K562 (cell line): ENCODE data around the gene C19orf67.

Experiments
- CREB1 ChIP-seq, 2 experiments: sonication (generic) in 1 of 2; formaldehyde crosslinking in 1 of 2; IDR thresholded peaks; 2 replicates each; pipeline versions ENCODE4 v1.6.1 to v1.8.0; 2012 to 2022; ENCODE audit warnings: inconsistent platforms in 1 of 2, mild to moderate bottlenecking in 1 of 2, missing genetic modification reagents in 1 of 2, moderate library complexity in 1 of 2
- EGR1 ChIP-seq: fragments of 450-650 bp; conservative IDR thresholded peaks from 2 replicates; pipeline ENCODE4 v1.6.1; 2017; ENCODE audit warnings: mild to moderate bottlenecking
- EP300 ChIP-seq: IDR thresholded peaks from 2 replicates; pipeline ENCODE4 v1.6.1; 2012; ENCODE audit warnings: low read length, improper control_type of control experiment
- GMEB1 ChIP-seq: fragments of 250-450 bp; sonication (Bioruptor Pico); IDR thresholded peaks from 2 replicates; pipeline ENCODE4 v1.4.0; 2020; ENCODE audit warnings: mild to moderate bottlenecking
- HOMEZ ChIP-seq: fragments of 250-450 bp; sonication (Bioruptor Pico); IDR thresholded peaks from 2 replicates; pipeline ENCODE4 v1.4.0; 2020; ENCODE audit warnings: mild to moderate bottlenecking, moderate library complexity
- NBN ChIP-seq: fragments of 450-650 bp; IDR thresholded peaks from 2 replicates; pipeline ENCODE4 v1.6.1; 2016; ENCODE audit warnings: low read depth, mild to moderate bottlenecking
- NELFE ChIP-seq: IDR thresholded peaks from 2 replicates; pipeline ENCODE4 v1.6.1; 2011; ENCODE audit warnings: mild to moderate bottlenecking; ENCODE audit not compliant: insufficient read depth, insufficient read length
- SNIP1 ChIP-seq: fragments of 450-650 bp; IDR thresholded peaks from 2 replicates; pipeline ENCODE4 v1.7.1; 2017; ENCODE audit warnings: low read depth, mild to moderate bottlenecking
- ZKSCAN3 ChIP-seq: fragments of 250-450 bp; sonication (Bioruptor Pico); IDR thresholded peaks from 2 replicates; pipeline ENCODE4 v1.4.0; 2020
- ZNF12 ChIP-seq: sonication (generic); formaldehyde crosslinking; IDR thresholded peaks from 2 replicates; pipeline ENCODE4 v1.4.0; 2020; ENCODE audit warnings: mild to moderate bottlenecking, missing genetic modification reagents
- ZNF224 ChIP-seq: sonication (generic); formaldehyde crosslinking; IDR thresholded peaks from 2 replicates; pipeline ENCODE4 v1.8.0; 2022; ENCODE audit warnings: mild to moderate bottlenecking, missing genetic modification reagents
- TF ChIP-seq, protein P1 (sequence below), 3 experiments: IDR thresholded peaks in 2 of 3; conservative IDR thresholded peaks in 1 of 3; 2 replicates each; pipeline ENCODE4 v1.5.1; 2011 to 2012; ENCODE audit warnings: low read length in 3 of 3, mild to moderate bottlenecking in 3 of 3, control low read depth in 2 of 3, improper control_type of control experiment in 1 of 3, inconsistent platforms in 1 of 3, low read depth in 1 of 3, mixed read lengths in 1 of 3, moderate library complexity in 1 of 3; ENCODE audit not compliant: insufficient read depth in 2 of 3
- TF ChIP-seq, protein P2 (sequence below): IDR thresholded peaks from 2 replicates; pipeline ENCODE4 v1.6.1; 2016; ENCODE audit warnings: missing genetic modification characterization, missing compliant biosample characterization

DNA sequence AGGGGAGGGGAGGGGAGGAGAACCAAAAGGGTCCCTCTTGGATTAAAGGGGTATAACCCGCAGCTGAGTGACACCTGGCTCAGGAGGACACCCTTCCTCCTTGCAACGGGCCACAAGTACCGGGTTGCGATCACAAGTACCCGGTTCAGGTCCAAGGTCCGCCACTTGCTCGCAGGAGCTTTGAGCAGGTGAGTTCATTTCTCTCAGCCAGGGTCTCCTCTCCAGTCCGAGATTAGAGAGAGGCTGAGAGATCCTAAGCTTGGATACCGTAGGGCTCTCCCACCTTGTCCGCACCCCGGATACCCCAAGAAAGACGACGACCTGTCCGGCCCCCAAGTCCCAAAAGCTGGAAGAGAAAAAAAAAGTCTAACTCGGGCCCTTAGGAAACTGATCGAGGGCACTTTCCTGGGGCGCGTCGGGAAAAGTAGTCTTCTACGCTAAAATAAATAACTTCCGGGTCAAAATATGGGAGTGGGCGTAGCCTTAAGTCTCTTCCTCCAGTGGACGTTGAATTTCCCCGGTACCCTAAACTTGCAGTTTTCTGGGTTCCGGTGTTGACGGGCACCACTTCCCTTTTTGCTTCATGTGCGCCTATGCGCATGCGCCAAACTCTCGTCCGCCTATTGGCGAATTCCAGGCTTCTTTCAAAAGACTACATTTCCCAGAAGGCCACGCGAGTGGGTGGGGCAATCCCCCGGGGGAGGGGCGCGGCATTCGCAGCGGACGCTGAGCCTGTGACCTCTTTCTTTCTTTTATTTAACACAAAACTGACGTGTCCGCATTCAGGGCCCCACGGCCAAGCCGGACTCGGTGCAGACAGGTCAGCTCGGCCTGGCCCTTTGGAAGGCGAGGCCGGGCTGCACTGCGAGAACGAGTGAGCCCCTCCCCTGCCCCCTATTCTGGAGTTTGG lies 4.4 kb downstream of the C19orf67 start:
- TF ChIP-seq EGR1, result peak; percentile 75
- TF ChIP-seq, protein P1, sequence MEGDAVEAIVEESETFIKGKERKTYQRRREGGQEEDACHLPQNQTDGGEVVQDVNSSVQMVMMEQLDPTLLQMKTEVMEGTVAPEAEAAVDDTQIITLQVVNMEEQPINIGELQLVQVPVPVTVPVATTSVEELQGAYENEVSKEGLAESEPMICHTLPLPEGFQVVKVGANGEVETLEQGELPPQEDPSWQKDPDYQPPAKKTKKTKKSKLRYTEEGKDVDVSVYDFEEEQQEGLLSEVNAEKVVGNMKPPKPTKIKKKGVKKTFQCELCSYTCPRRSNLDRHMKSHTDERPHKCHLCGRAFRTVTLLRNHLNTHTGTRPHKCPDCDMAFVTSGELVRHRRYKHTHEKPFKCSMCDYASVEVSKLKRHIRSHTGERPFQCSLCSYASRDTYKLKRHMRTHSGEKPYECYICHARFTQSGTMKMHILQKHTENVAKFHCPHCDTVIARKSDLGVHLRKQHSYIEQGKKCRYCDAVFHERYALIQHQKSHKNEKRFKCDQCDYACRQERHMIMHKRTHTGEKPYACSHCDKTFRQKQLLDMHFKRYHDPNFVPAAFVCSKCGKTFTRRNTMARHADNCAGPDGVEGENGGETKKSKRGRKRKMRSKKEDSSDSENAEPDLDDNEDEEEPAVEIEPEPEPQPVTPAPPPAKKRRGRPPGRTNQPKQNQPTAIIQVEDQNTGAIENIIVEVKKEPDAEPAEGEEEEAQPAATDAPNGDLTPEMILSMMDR (IDR thresholded peaks at IDR 0.05 in 2 of 3, conservative IDR thresholded peaks at IDR 0.05 in 1 of 3; ENCODE audit: insufficient read depth in 2 of 3, low read depth in 1 of 3, low read length in 3 of 3), result no peak; a peak in 1 of 6 replicates
- TF ChIP-seq NELFE, result no peak
- TF ChIP-seq NBN, result no peak
- TF ChIP-seq ZNF224 (CRISPR knock-in tag), result no peak
- peak; percentile 67 for TF ChIP-seq CREB1 (IDR thresholded peaks at IDR 0.05)
- peak; percentile 75; the same call in 1 of the 2 replicates for TF ChIP-seq CREB1 (CRISPR knock-in tag; IDR thresholded peaks at IDR 0.05)
- TF ChIP-seq ZNF12 (CRISPR knock-in tag), result no peak; the same call in 1 of the 2 replicates
- no peak for TF ChIP-seq ZKSCAN3 (CRISPR knock-in tag)
- TF ChIP-seq GMEB1, result no peak; the same call in none of the 2 replicates
- TF ChIP-seq EP300, result no peak; the same call in 1 of the 2 replicates
- TF ChIP-seq HOMEZ (CRISPR knock-in tag), result no peak
- TF ChIP-seq, protein P2, sequence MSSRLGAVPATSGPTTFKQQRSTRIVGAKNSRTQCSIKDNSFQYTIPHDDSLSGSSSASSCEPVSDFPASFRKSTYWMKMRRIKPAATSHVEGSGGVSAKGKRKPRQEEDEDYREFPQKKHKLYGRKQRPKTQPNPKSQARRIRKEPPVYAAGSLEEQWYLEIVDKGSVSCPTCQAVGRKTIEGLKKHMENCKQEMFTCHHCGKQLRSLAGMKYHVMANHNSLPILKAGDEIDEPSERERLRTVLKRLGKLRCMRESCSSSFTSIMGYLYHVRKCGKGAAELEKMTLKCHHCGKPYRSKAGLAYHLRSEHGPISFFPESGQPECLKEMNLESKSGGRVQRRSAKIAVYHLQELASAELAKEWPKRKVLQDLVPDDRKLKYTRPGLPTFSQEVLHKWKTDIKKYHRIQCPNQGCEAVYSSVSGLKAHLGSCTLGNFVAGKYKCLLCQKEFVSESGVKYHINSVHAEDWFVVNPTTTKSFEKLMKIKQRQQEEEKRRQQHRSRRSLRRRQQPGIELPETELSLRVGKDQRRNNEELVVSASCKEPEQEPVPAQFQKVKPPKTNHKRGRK (tag), result no peak
- no peak for TF ChIP-seq SNIP1
